GM12873 (cell line): ENCODE measurements around the gene GABBR2.

Experiments
- TF ChIP-seq, protein P1 (sequence below): IDR thresholded peaks from 2 replicates; pipeline ENCODE4 v1.5.1; 2012; ENCODE audit warnings: low read depth, mild to moderate bottlenecking, moderate library complexity, low read length, control low read depth; ENCODE audit not compliant: insufficient read depth; ENCODE audit errors: missing control alignments

Gene GABBR2

DNA sequence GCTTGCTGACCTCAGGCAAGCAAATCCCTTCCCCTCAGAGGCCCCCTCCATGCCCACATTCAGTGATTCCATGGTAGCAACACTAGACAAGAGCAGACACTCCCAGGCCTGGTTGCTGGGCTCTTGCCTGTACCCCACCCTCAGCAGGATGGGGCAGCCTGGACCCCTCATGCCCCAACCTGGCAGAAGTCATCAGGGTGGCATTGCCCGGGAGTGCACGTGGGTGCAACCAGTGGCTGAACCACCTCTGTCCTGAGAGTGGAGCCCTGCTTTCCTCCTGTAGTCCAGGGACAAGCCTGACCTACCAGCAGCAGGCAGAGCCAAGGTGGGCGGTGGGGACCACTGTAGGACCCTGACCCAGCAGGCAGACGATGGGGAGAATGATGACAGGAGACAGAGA lies 387.5 kb downstream of the GABBR2 start:
- TF ChIP-seq, protein P1, sequence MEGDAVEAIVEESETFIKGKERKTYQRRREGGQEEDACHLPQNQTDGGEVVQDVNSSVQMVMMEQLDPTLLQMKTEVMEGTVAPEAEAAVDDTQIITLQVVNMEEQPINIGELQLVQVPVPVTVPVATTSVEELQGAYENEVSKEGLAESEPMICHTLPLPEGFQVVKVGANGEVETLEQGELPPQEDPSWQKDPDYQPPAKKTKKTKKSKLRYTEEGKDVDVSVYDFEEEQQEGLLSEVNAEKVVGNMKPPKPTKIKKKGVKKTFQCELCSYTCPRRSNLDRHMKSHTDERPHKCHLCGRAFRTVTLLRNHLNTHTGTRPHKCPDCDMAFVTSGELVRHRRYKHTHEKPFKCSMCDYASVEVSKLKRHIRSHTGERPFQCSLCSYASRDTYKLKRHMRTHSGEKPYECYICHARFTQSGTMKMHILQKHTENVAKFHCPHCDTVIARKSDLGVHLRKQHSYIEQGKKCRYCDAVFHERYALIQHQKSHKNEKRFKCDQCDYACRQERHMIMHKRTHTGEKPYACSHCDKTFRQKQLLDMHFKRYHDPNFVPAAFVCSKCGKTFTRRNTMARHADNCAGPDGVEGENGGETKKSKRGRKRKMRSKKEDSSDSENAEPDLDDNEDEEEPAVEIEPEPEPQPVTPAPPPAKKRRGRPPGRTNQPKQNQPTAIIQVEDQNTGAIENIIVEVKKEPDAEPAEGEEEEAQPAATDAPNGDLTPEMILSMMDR, result no peak

DNA sequence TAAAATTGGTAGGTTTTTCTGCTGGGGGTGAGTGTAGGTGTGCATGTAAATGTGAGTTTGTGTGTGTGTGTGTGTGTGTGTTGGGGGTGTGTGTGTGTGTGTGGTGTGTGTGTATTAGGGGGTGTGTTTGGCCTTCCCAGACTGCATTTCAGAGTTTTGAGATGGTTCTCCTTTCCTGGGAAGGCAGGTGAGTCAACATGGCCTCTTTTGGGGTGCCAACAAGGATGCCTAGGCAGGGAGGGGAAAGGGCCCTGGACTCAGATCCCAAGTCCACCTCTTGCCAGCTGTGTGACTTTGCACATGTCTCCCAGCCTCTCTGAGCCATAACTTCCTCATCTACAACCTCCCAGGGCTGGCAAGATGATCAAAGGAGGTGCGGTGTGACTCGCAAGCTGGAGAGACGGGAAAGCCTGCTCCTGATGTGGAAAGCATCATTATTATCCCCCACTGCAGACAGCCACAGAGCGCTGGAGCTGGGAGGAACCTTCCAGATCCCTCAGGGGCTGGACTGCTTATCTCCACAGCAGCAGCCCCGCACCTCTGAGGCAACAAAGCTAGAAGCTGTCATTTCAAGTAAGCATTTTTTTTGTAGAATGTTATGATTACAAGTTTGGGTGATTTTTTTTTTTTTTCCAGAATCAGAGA lies 389.8 kb downstream of the GABBR2 start:
- TF ChIP-seq, protein P1, result no peak

DNA sequence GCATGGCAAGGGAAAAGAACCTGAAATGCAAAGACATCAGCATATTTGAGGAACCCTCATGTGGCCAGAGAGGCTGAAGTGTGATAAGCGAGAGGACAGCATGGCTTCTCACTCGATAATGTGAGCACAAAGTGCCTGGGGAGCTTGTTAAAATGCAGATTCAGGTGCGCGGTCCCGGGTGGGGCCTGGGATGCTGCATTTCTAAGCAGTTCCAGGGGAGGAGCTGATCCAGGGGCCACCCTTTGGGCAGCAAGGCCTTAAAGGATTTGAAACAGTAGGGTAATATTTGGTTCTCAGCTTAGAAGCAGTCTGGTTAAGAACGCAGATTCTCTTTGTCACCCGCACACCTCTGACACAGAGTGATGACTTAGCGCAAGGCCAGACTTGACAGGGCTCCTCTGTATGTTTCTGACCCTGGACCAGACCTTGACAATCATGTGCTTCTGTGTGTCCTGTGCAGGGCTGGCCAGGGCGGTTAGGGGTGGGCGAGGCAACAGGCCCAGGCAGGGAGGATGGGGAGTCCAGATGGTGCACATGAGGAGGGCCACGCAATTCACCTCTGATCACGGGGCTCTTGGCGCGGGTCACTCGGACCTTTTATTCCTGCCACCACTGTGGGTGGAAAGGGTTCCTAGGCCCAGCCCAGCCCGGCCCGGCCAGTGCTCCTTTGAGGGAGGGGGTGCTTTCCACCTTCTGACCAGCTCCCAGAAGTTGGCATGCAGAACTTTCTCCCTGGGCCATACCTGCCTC lies 390.5 kb downstream of the GABBR2 start:
- TF ChIP-seq, protein P1, result no peak

DNA sequence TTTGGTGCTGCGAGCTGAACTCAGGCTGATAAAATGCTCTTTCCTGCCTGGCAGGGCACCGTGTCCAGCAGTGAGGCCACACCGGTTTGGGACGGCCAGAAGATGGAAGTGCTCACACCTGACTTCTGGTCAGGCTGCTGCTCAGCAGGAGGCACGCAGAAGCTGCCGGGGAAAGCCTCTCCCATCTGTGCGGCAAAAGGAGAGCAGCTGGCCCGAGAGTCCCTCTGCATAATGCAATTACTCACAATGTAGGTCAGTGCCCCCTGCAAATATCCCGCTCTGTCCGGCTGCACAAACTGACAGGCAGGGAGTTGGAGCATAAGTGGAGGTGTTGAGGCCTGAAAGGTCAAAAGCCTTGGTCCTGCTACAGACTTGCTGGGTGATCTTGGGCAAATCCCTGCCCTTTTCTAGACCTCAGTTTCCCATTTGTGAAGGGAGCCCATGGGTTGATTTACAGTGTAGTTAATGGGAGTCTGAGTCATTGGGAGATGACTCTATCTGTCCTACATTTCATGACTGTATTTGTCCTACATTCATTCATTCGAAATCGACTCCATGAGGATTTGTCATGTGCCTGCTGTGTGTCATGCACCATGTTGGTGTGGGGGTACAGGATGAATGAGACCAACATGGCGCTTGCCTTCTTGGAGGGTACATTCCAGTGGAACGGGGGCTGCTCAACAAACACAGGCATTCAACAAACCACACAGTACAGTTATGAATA lies 391.4 kb downstream of the GABBR2 start:
- TF ChIP-seq, protein P1, result no peak

DNA sequence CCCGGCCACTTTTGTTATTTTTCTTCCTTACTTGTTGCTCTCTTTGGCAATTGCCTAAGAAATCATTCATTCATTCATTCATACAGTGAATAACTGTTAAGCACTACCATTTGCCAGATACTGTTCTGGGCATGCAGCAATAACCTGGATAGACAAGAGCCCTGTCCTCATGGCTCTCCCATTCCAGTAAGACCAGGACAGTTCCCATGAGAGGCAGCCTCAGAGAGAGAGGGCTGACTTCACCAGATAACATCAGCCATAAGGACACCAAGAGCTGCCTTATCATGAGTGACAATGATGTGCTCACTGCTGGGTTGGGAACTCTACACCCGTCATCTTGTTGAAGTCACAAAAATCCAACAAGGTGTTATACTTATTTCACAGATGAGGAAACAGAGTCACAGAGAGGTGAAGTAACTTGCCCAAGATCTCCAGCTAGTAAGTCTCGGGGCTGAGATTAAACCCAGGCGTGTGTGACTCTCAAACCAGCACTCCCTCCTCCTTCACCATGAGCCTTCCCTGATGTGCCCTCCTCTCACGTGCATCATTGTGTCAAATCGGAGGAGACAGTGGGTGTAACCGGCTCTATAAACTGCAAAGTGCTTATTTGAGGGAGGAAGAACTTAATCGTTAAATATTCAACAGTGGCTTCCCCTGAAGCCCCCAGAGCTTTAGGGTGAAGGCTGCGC lies 392.1 kb downstream of the GABBR2 start:
- TF ChIP-seq, protein P1, result no peak

DNA sequence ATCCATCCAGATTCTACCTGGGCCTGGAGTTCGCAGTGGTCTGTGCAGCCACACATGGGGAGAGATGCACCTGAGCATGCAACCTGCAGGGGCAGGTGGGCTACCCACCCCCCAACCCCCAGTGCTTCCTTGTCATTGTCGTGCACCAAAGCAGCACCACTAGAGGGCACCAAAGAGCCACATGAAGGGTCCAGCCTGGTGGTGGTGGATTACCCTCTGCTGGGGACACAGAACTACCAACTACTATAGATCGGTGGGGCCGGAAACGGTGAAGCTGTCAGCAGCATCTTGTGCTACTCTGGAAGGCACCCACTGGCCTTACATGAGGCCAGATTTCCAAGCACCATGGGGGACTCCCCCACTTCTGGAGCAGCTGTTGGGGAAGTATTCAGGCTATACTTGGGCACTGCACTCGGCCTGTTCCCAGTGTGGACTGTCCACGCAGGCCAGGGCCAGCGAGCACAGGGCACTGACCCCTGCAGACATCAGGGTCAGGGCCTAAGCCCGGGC lies 393.1 kb downstream of the GABBR2 start:
- TF ChIP-seq, protein P1, result peak; percentile 92
